IMR-90 (cell line): Measurements from ENCODE around the gene VSTM5.

Source experiments
- CTCF ChIP-seq: conservative IDR thresholded peaks from 2 replicates; pipeline ENCODE4 v1.5.1; 2012; ENCODE audit warnings: mild to moderate bottlenecking, low read depth, low read length, improper control_type of control experiment
- FOS ChIP-seq: fragments of 150-350 bp; IDR thresholded peaks from 2 replicates; pipeline ENCODE4 v1.6.1; 2016; ENCODE audit warnings: low read depth, low read length
- MAFK ChIP-seq: IDR thresholded peaks from 2 replicates; pipeline ENCODE4 v1.6.1; 2012; ENCODE audit warnings: low read depth, low read length, improper control_type of control experiment
- MXI1 ChIP-seq: IDR thresholded peaks from 2 replicates; pipeline ENCODE4 v1.6.1; 2012; ENCODE audit warnings: low read depth, mild to moderate bottlenecking, low read length, moderate library complexity, borderline replicate concordance
- POLR2A ChIP-seq: IDR thresholded peaks from 2 replicates; pipeline ENCODE4 v1.6.1; 2012; ENCODE audit warnings: mild to moderate bottlenecking, low read depth, low read length
- RAD21 ChIP-seq: IDR thresholded peaks from 2 replicates; pipeline ENCODE4 v1.6.1; 2012; ENCODE audit warnings: low read length, improper control_type of control experiment

DNA sequence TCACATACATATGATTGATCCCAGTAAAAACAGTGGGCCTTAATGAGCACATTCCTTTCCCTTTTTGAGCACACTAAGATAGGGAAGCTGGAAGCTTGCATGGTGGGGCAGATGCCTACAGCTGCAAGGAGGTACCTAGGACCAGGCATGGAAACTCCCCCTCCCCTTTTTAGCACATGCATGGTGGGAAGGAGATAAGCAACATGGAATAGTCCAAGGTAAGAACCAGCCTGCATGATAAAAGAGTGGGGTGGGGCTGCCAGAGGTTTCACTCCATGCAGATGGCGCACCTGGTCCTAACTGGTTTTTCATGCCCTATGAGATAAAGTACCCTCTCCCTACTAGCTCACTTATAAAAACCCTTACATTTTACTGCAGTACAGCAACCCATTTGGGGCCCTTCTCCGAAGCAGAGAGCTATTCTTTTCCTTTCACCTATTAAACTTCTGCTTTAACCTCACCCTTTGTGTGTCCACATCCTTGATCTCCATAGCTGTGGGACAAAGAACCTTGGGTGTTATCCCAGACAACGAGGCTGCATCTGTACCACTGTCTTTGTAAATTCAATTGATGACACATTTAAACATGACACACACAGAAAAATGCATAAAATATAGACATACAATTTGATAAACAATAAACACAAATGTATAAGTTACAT is 40.1 kb upstream of the VSTM5 start:
- TF ChIP-seq POLR2A, result no peak
- TF ChIP-seq RAD21, result no peak
- TF ChIP-seq CTCF, result no peak
- no peak for TF ChIP-seq MXI1
- no peak for TF ChIP-seq MAFK
- no peak for TF ChIP-seq FOS
